WERI-Rb-1 (cell line): ENCODE data around the gene ZNF155.

Experiments
- DNase-seq: peaks from one replicate; pipeline ENCODE4 v3.0.0-alpha.2; 2020
- H3K27ac ChIP-seq: fragments of 250-450 bp; sonication (Bioruptor Pico); 2 replicates; pipeline ENCODE4 v1.5.1; 2020; ENCODE audit warnings: mild to moderate bottlenecking, moderate library complexity
- H3K27me3 ChIP-seq: fragments of 250-450 bp; sonication (Bioruptor Pico); 2 replicates; pipeline ENCODE4 v1.5.1; 2021; ENCODE audit warnings: mild to moderate bottlenecking, low read depth, moderate library complexity; ENCODE audit not compliant: insufficient read depth, severe bottlenecking
- H3K36me3 ChIP-seq: fragments of 250-450 bp; sonication (Bioruptor Pico); 2 replicates; pipeline ENCODE4 v1.5.1; 2020; ENCODE audit warnings: mild to moderate bottlenecking, moderate library complexity
- H3K4me3 ChIP-seq: 2 replicates; pipeline ENCODE4 v1.5.1; 2011; ENCODE audit warnings: low read depth, mild to moderate bottlenecking, control low read depth, low read length
- H3K9me3 ChIP-seq: fragments of 250-450 bp; sonication (Bioruptor Pico); 2 replicates; pipeline ENCODE4 v1.5.1; 2021; ENCODE audit warnings: mild to moderate bottlenecking, moderate library complexity; ENCODE audit not compliant: severe bottlenecking
- CTCF ChIP-seq: IDR thresholded peaks from 2 replicates; pipeline ENCODE4 v1.5.1; 2011; ENCODE audit warnings: low read depth, mild to moderate bottlenecking, control low read depth, inconsistent platforms, low read length

The ZNF155 gene

GRCh38 chr19:44032001-44032610 is 48.1 kb downstream of the ZNF155 start:
- no peak for TF ChIP-seq CTCF
- no peaks in the 10 kb centered on the region for H3K27me3 ChIP-seq
- H3K4me3 ChIP-seq, result no peak overlapping the region
- no peak for DNase-seq
- H3K9me3 ChIP-seq, result peaks cover 9% of the 10 kb centered on the region
- H3K36me3 ChIP-seq, result peaks cover 56% of the 10 kb centered on the region
- no peak overlapping the region for H3K27ac ChIP-seq

- Histone ChIP-seq H3K27ac (no peak overlapping the region), H3K4me3 (no peak overlapping the region), H3K27me3 (no peaks in the 10 kb centered on the region), H3K9me3 (no peaks in the 10 kb centered on the region), H3K36me3 (no peaks in the 10 kb centered on the region)
- TF ChIP-seq CTCF, result no peak
- no peak for DNase-seq
Measured at GRCh38 chr19:44042147-44042546, 58.2 kb downstream of the ZNF155 start.
